ENCODE results near the gene L3MBTL4. TPM values are rescaled to one million over a fixed set of nuclear protein-coding genes. Genes with fewer than 3 reads are reported as not detected.

The L3MBTL4 gene
- total RNA-seq, 1 donor from 2014 or later, result 0.34 TPM

GRCh38 chr18:6352275-6352674 is 62.4 kb downstream of the L3MBTL4 start:
- no peaks in the 10 kb centered on the region for H3K4me1 Mint-ChIP-seq
- no peak overlapping the region for H3K27ac Mint-ChIP-seq
- TF ChIP-seq CTCF (IDR thresholded peaks at IDR 0.05), result no peak
- H3K27me3 Mint-ChIP-seq (ENCODE audit: insufficient read depth, low read depth), result no peaks in the 10 kb centered on the region
- Histone ChIP-seq H3K4me2 (no peak overlapping the region), H3K27ac (no peak overlapping the region), H3K4me3 (no peak overlapping the region), H2AFZ (replicated peaks) (no peak overlapping the region), H4K20me1 (ENCODE audit: low read depth) (no peaks in the 10 kb centered on the region), H3K36me3 (no peaks in the 10 kb centered on the region), H3K9ac (no peak overlapping the region), H3F3A (ENCODE audit: low read depth) (no peaks in the 10 kb centered on the region), H3K79me2 (ENCODE audit: low read depth) (no peaks in the 10 kb centered on the region), H3K27me3 (no peaks in the 10 kb centered on the region), H3K4me1 (no peaks in the 10 kb centered on the region), H3K9me3 (ENCODE audit: low read depth) (no peaks in the 10 kb centered on the region)
- no peaks in the 10 kb centered on the region for H3K36me3 Mint-ChIP-seq
- H3K4me3 Mint-ChIP-seq, result no peak overlapping the region
- no peak for DNase-seq (ENCODE audit: low spot score)
- H3K9me3 Mint-ChIP-seq, result no peaks in the 10 kb centered on the region

- no peak overlapping the region for H3K4me3 Mint-ChIP-seq
- Histone ChIP-seq H3K4me1 (no peaks in the 10 kb centered on the region), H3K9me3 (ENCODE audit: low read depth) (peaks cover 11% of the 10 kb centered on the region), H3K79me2 (ENCODE audit: low read depth) (no peaks in the 10 kb centered on the region), H4K20me1 (ENCODE audit: low read depth) (no peaks in the 10 kb centered on the region), H3K27ac (no peak overlapping the region), H2AFZ (replicated peaks) (no peak overlapping the region), H3K36me3 (no peaks in the 10 kb centered on the region), H3K4me3 (no peak overlapping the region), H3K9ac (no peak overlapping the region), H3K4me2 (no peak overlapping the region), H3F3A (ENCODE audit: low read depth) (no peaks in the 10 kb centered on the region), H3K27me3 (no peaks in the 10 kb centered on the region)
- H3K27ac Mint-ChIP-seq, result no peak overlapping the region
- no peaks in the 10 kb centered on the region for H3K36me3 Mint-ChIP-seq
- peaks cover 19% of the 10 kb centered on the region for H3K9me3 Mint-ChIP-seq
- H3K4me1 Mint-ChIP-seq, result no peaks in the 10 kb centered on the region
- TF ChIP-seq EZH2 (IDR thresholded peaks at IDR 0.05) (no peak), EZH2phosphoT487 (IDR thresholded peaks at IDR 0.05) (no peak), CTCF (IDR thresholded peaks at IDR 0.05) (no peak)
- no peak for DNase-seq (ENCODE audit: low spot score)
- H3K27me3 Mint-ChIP-seq (ENCODE audit: insufficient read depth, low read depth), result no peaks in the 10 kb centered on the region
Observed at GRCh38 chr18:6342990-6343389, 71.7 kb downstream of the L3MBTL4 start.

GRCh38 chr18:6341709-6342108 is 73.0 kb downstream of the L3MBTL4 start:
- no peak for DNase-seq (ENCODE audit: low spot score)
- Mint-ChIP-seq H3K9me3 (peaks cover 19% of the 10 kb centered on the region), H3K4me3 (no peak overlapping the region), H3K4me1 (no peaks in the 10 kb centered on the region), H3K27ac (no peak overlapping the region), H3K27me3 (ENCODE audit: insufficient read depth, low read depth) (no peaks in the 10 kb centered on the region), H3K36me3 (no peaks in the 10 kb centered on the region)
- no peak overlapping the region for H3K27ac ChIP-seq
- H3K9ac ChIP-seq, result no peak overlapping the region
- H3K9me3 ChIP-seq (ENCODE audit: low read depth), result peaks cover 11% of the 10 kb centered on the region
- no peaks in the 10 kb centered on the region for H4K20me1 ChIP-seq (ENCODE audit: low read depth)
- no peak overlapping the region for H3K4me3 ChIP-seq
- H3F3A ChIP-seq (ENCODE audit: low read depth), result no peaks in the 10 kb centered on the region
- H3K27me3 ChIP-seq, result no peaks in the 10 kb centered on the region
- H3K4me2 ChIP-seq, result no peak overlapping the region
- H3K79me2 ChIP-seq (ENCODE audit: low read depth), result no peaks in the 10 kb centered on the region
- no peaks in the 10 kb centered on the region for H3K4me1 ChIP-seq
- no peak for TF ChIP-seq EZH2 (IDR thresholded peaks at IDR 0.05)
- no peak for TF ChIP-seq CTCF (IDR thresholded peaks at IDR 0.05)
- no peak for TF ChIP-seq EZH2phosphoT487 (IDR thresholded peaks at IDR 0.05)
- H3K36me3 ChIP-seq, result no peaks in the 10 kb centered on the region
- H2AFZ ChIP-seq (replicated peaks), result no peak overlapping the region

- TF ChIP-seq EZH2phosphoT487 (IDR thresholded peaks at IDR 0.05) (no peak), EZH2 (IDR thresholded peaks at IDR 0.05) (no peak), CTCF (IDR thresholded peaks at IDR 0.05) (no peak)
- peaks cover 11% of the 10 kb centered on the region for H3K9me3 ChIP-seq (ENCODE audit: low read depth)
- H4K20me1 ChIP-seq (ENCODE audit: low read depth), result no peaks in the 10 kb centered on the region
- Mint-ChIP-seq H3K27ac (no peak overlapping the region), H3K36me3 (no peaks in the 10 kb centered on the region), H3K9me3 (peaks cover 19% of the 10 kb centered on the region), H3K4me3 (no peak overlapping the region), H3K4me1 (no peaks in the 10 kb centered on the region), H3K27me3 (ENCODE audit: insufficient read depth, low read depth) (no peaks in the 10 kb centered on the region)
- H3K36me3 ChIP-seq, result no peaks in the 10 kb centered on the region
- no peak overlapping the region for H3K27ac ChIP-seq
- no peaks in the 10 kb centered on the region for H3K27me3 ChIP-seq
- no peak overlapping the region for H2AFZ ChIP-seq (replicated peaks)
- no peaks in the 10 kb centered on the region for H3F3A ChIP-seq (ENCODE audit: low read depth)
- H3K4me1 ChIP-seq, result no peaks in the 10 kb centered on the region
- no peak for DNase-seq (ENCODE audit: low spot score)
- H3K4me2 ChIP-seq, result no peak overlapping the region
- H3K79me2 ChIP-seq (ENCODE audit: low read depth), result no peaks in the 10 kb centered on the region
- H3K4me3 ChIP-seq, result no peak overlapping the region
- H3K9ac ChIP-seq, result no peak overlapping the region
Observed at GRCh38 chr18:6341303-6341702, 73.4 kb downstream of the L3MBTL4 start.

Measured in neural progenitor cell (in vitro differentiated cells).